Neural progenitor cell (in vitro differentiated cells): Measurements from ENCODE around the gene MS4A3. TPM values are rescaled to one million over a fixed set of nuclear protein-coding genes. Genes with fewer than 3 reads are reported as not detected.

ENCODE experiments used
- DNase-seq: peaks from one replicate; pipeline ENCODE4 v3.0.0-alpha.2; 2016; ENCODE audit warnings: low spot score
- H2AFZ ChIP-seq: fragments of 200-600 bp; sonication (generic); replicated peaks from 2 replicates; pipeline ENCODE4 v1.6.1; 2016; ENCODE audit warnings: antibody characterized with exemption
- H3F3A ChIP-seq: fragments of 200-600 bp; sonication (generic); 2 replicates; pipeline ENCODE4 v1.6.1; 2016; ENCODE audit warnings: antibody characterized with exemption, low read depth
- H3K27ac ChIP-seq: fragments of 200-600 bp; sonication (generic); 2 replicates; pipeline ENCODE4 v1.5.1; 2016; ENCODE audit warnings: mild to moderate bottlenecking
- H3K27me3 ChIP-seq: fragments of 200-600 bp; sonication (generic); 2 replicates; pipeline ENCODE4 v1.6.1; 2016; ENCODE audit warnings: mild to moderate bottlenecking, moderate library complexity
- H3K36me3 ChIP-seq: fragments of 200-600 bp; sonication (generic); 2 replicates; pipeline ENCODE4 v1.5.1; 2016
- H3K4me1 ChIP-seq: fragments of 200-600 bp; sonication (generic); 2 replicates; pipeline ENCODE4 v1.6.1; 2016; ENCODE audit warnings: mixed run types
- H3K4me2 ChIP-seq: fragments of 200-600 bp; sonication (generic); 2 replicates; pipeline ENCODE4 v1.6.1; 2016
- H3K4me3 ChIP-seq: fragments of 200-600 bp; sonication (generic); 2 replicates; pipeline ENCODE4 v1.5.1; 2016
- H3K79me2 ChIP-seq: fragments of 200-600 bp; sonication (generic); 2 replicates; pipeline ENCODE4 v1.6.1; 2016; ENCODE audit warnings: low read depth
- H3K9ac ChIP-seq: fragments of 200-600 bp; sonication (generic); 2 replicates; pipeline ENCODE4 v1.6.1; 2016
- H3K9me3 ChIP-seq: fragments of 200-600 bp; sonication (generic); 2 replicates; pipeline ENCODE4 v1.5.1; 2016; ENCODE audit warnings: low read depth
- H4K20me1 ChIP-seq: fragments of 200-600 bp; sonication (generic); 2 replicates; pipeline ENCODE4 v1.6.1; 2016; ENCODE audit warnings: low read depth
- H3K27ac Mint-ChIP-seq: 3 replicates; pipeline ENCODE4 v1.8.0; 2021; ENCODE audit warnings: mixed read lengths
- H3K27me3 Mint-ChIP-seq: 2 replicates; pipeline ENCODE4 v1.8.0; 2022; ENCODE audit warnings: low read depth, mild to moderate bottlenecking, inconsistent platforms, moderate library complexity, mixed read lengths; ENCODE audit not compliant: insufficient read depth
- H3K36me3 Mint-ChIP-seq: 3 replicates; pipeline ENCODE4 v1.8.0; 2021; ENCODE audit warnings: mixed read lengths
- H3K4me1 Mint-ChIP-seq: 3 replicates; pipeline ENCODE4 v1.8.0; 2021; ENCODE audit warnings: mixed read lengths
- H3K4me3 Mint-ChIP-seq: 3 replicates; pipeline ENCODE4 v1.8.0; 2021; ENCODE audit warnings: mild to moderate bottlenecking, moderate library complexity, mixed read lengths
- H3K9me3 Mint-ChIP-seq: 3 replicates; pipeline ENCODE4 v1.8.0; 2020; ENCODE audit warnings: mixed read lengths
- EZH2 ChIP-seq: fragments of 200-600 bp; sonication (generic); IDR thresholded peaks from 2 replicates; pipeline ENCODE4 v1.6.1; 2017; ENCODE audit warnings: antibody characterized with exemption, mild to moderate bottlenecking, moderate library complexity
- EZH2phosphoT487 ChIP-seq: fragments of 200-600 bp; sonication (generic); IDR thresholded peaks from 2 replicates; pipeline ENCODE4 v1.6.1; 2017; ENCODE audit warnings: antibody characterized with exemption
- total RNA-seq: library from RNA; depleted of rRNA; stranded (reverse); fragments of >200 nt; gene quantifications from 2 replicates; pipeline ENCODE4 v1.2.3, GENCODE V29; 2015; ENCODE audit warnings: low replicate concordance
- TF ChIP-seq, protein P1 (sequence below): fragments of 200-600 bp; sonication (generic); IDR thresholded peaks from 2 replicates; pipeline ENCODE4 v1.5.1; 2017; ENCODE audit warnings: antibody characterized with exemption, mild to moderate bottlenecking

Gene MS4A3
- total RNA-seq, 1 donor from 2014 or later: not detected

DNA sequence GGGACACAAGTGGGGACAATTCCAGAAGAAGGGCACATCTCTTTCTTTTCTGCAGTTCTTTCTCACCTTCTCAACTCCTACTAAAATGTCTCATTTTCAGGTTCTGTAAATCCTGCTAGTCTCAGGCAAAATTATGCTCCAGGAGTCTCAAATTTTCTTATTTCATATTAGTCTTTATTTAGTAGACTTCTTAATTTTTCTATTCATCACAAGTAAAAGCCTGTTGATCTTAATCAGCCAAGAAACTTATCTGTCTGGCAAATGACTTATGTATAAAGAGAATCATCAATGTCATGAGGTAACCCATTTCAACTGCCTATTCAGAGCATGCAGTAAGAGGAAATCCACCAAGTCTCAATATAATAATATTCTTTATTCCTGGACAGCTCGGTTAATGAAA is 31.9 kb downstream of the MS4A3 start, which contains the start of gene MS4A2:
MS4A2 (plus strand) TSS at position 301 of the 400 bp plus-strand sequence. CDS start 102 bp downstream, outside the sequence.
- H3K4me3 Mint-ChIP-seq: no peak within 1 kb of the TSS
- H3K27me3 ChIP-seq: no peaks in the 10 kb centered on the region
- no peaks in the 10 kb centered on the region for H3K9me3 ChIP-seq
- H3K27me3 Mint-ChIP-seq: no peaks in the 10 kb centered on the region
- H3K79me2 ChIP-seq: no peaks in the 10 kb centered on the region
- H4K20me1 ChIP-seq: no peaks in the 10 kb centered on the region
- TF ChIP-seq EZH2: no peak
- no peaks in the 10 kb centered on the region for H3F3A ChIP-seq
- no peaks in the 10 kb centered on the region for H3K4me1 Mint-ChIP-seq
- no peak within 1 kb of the TSS for H3K4me2 ChIP-seq
- H3K27ac Mint-ChIP-seq: no peak within 1 kb of the TSS
- no peak within 1 kb of the TSS for H3K4me3 ChIP-seq
- no peaks in the 10 kb centered on the region for H3K9me3 Mint-ChIP-seq
- no peaks in the 10 kb centered on the region for H3K36me3 Mint-ChIP-seq
- no peak for DNase-seq
- H3K36me3 ChIP-seq: no peaks in the 10 kb centered on the region
- H3K4me1 ChIP-seq: no peaks in the 10 kb centered on the region
- H2AFZ ChIP-seq: no peak within 1 kb of the TSS
- no peak within 1 kb of the TSS for H3K9ac ChIP-seq
- H3K27ac ChIP-seq: no peak within 1 kb of the TSS

DNA sequence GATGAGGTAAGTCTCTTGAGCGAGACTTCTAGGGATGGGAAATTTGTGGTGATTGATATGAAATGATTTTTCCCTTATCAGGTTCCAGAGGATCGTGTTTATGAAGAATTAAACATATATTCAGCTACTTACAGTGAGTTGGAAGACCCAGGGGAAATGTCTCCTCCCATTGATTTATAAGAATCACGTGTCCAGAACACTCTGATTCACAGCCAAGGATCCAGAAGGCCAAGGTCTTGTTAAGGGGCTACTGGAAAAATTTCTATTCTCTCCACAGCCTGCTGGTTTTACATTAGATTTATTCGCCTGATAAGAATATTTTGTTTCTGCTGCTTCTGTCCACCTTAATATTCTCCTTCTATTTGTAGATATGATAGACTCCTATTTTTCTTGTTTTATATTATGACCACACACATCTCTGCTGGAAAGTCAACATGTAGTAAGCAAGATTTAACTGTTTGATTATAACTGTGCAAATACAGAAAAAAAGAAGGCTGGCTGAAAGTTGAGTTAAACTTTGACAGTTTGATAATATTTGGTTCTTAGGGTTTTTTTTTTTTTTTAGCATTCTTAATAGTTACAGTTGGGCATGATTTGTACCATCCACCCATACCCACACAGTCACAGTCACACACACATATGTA is 39.1 kb downstream of the MS4A3 start:
- no peaks in the 10 kb centered on the region for H3K4me1 ChIP-seq
- H4K20me1 ChIP-seq: no peaks in the 10 kb centered on the region
- H3K79me2 ChIP-seq: no peaks in the 10 kb centered on the region
- no peaks in the 10 kb centered on the region for H3K9me3 ChIP-seq
- TF ChIP-seq, protein P1, sequence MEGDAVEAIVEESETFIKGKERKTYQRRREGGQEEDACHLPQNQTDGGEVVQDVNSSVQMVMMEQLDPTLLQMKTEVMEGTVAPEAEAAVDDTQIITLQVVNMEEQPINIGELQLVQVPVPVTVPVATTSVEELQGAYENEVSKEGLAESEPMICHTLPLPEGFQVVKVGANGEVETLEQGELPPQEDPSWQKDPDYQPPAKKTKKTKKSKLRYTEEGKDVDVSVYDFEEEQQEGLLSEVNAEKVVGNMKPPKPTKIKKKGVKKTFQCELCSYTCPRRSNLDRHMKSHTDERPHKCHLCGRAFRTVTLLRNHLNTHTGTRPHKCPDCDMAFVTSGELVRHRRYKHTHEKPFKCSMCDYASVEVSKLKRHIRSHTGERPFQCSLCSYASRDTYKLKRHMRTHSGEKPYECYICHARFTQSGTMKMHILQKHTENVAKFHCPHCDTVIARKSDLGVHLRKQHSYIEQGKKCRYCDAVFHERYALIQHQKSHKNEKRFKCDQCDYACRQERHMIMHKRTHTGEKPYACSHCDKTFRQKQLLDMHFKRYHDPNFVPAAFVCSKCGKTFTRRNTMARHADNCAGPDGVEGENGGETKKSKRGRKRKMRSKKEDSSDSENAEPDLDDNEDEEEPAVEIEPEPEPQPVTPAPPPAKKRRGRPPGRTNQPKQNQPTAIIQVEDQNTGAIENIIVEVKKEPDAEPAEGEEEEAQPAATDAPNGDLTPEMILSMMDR: no peak
- no peak for TF ChIP-seq EZH2
- TF ChIP-seq EZH2phosphoT487: no peak
- H3K4me2 ChIP-seq: no peak overlapping the region
- H3K9me3 Mint-ChIP-seq: no peaks in the 10 kb centered on the region
- no peak overlapping the region for H3K4me3 Mint-ChIP-seq
- H3K27me3 Mint-ChIP-seq: no peaks in the 10 kb centered on the region
- no peak overlapping the region for H2AFZ ChIP-seq
- H3K9ac ChIP-seq: no peak overlapping the region
- H3K36me3 ChIP-seq: no peaks in the 10 kb centered on the region
- H3K4me1 Mint-ChIP-seq: no peaks in the 10 kb centered on the region
- no peaks in the 10 kb centered on the region for H3K36me3 Mint-ChIP-seq
- H3F3A ChIP-seq: no peaks in the 10 kb centered on the region
- no peak overlapping the region for H3K27ac Mint-ChIP-seq
- no peak for DNase-seq
- no peaks in the 10 kb centered on the region for H3K27me3 ChIP-seq
- H3K4me3 ChIP-seq: no peak overlapping the region
- H3K27ac ChIP-seq: no peak overlapping the region

DNA sequence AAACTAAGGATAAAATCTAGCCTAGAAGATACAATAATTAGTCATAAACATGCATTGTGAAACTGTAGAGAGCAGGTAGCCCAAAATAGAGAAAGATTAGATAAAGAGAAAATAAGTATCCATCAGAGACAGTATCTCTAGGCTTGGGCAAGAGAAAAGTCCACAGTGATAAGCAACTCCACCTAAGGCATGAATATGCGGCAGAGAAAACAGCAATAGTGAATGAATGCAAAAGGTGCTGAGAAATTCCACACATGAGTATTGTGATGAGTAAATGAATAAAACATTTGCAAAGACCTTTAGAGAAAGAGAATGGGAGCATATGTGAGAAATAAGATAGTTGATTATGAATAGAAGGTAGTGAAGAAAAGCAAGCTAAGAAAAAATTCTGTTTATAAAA is 40.7 kb downstream of the MS4A3 start:
- no peaks in the 10 kb centered on the region for H3K27me3 Mint-ChIP-seq
- no peak overlapping the region for H3K9ac ChIP-seq
- TF ChIP-seq EZH2phosphoT487 (no peak), EZH2 (no peak)
- TF ChIP-seq, protein P1: no peak
- H3K9me3 Mint-ChIP-seq: no peaks in the 10 kb centered on the region
- H3K9me3 ChIP-seq: no peaks in the 10 kb centered on the region
- no peaks in the 10 kb centered on the region for H3K36me3 ChIP-seq
- H3K36me3 Mint-ChIP-seq: no peaks in the 10 kb centered on the region
- no peak for DNase-seq
- H3K4me1 ChIP-seq: no peaks in the 10 kb centered on the region
- H3F3A ChIP-seq: no peaks in the 10 kb centered on the region
- H3K79me2 ChIP-seq: no peaks in the 10 kb centered on the region
- H2AFZ ChIP-seq: no peak overlapping the region
- H3K27ac ChIP-seq: no peak overlapping the region
- no peak overlapping the region for H3K4me2 ChIP-seq
- H3K4me3 Mint-ChIP-seq: no peak overlapping the region
- no peaks in the 10 kb centered on the region for H3K27me3 ChIP-seq
- no peaks in the 10 kb centered on the region for H3K4me1 Mint-ChIP-seq
- no peak overlapping the region for H3K27ac Mint-ChIP-seq
- H4K20me1 ChIP-seq: no peaks in the 10 kb centered on the region
- H3K4me3 ChIP-seq: no peak overlapping the region

DNA sequence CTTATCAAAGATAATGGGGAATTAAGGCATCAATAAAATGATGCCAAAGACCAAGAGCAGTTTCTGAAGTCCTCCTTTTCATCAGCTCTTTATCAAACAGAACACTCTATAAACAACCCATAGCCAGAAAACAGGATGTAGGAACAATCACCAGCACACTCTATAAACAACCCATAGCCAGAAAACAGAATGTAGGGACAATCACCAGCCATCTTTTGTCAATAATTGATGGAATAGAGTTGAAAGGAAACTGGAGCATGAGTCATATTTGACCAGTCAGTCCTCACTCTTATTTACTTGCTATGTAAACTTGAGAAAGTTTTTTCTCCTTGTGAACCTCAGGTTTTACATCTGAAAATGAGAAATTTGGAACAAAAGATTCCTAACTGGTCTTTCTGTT is 42.0 kb downstream of the MS4A3 start:
- Histone ChIP-seq H3K4me3 (no peak overlapping the region), H4K20me1 (no peaks in the 10 kb centered on the region), H3K4me1 (no peaks in the 10 kb centered on the region), H3K27ac (no peak overlapping the region), H3K27me3 (no peaks in the 10 kb centered on the region), H3F3A (no peaks in the 10 kb centered on the region), H2AFZ (no peak overlapping the region), H3K9ac (no peak overlapping the region), H3K36me3 (no peaks in the 10 kb centered on the region), H3K9me3 (no peaks in the 10 kb centered on the region), H3K79me2 (no peaks in the 10 kb centered on the region), H3K4me2 (no peak overlapping the region)
- no peak for TF ChIP-seq EZH2phosphoT487
- no peak for TF ChIP-seq EZH2
- TF ChIP-seq, protein P1: no peak
- H3K27me3 Mint-ChIP-seq: peaks cover 2% of the 10 kb centered on the region
- H3K4me3 Mint-ChIP-seq: no peak overlapping the region
- H3K9me3 Mint-ChIP-seq: no peaks in the 10 kb centered on the region
- H3K4me1 Mint-ChIP-seq: no peaks in the 10 kb centered on the region
- DNase-seq: no peak
- no peaks in the 10 kb centered on the region for H3K36me3 Mint-ChIP-seq
- H3K27ac Mint-ChIP-seq: no peak overlapping the region
